Mucosa of gallbladder (tissue), 1 donor: ENCODE results near the gene NSUN7. TPM values are rescaled to one million over a fixed set of nuclear protein-coding genes. Genes with fewer than 3 reads are reported as not detected.

ENCODE experiments used
- DNase-seq: peaks from one replicate; pipeline ENCODE4 v3.0.0-alpha.2; 2020; ENCODE audit warnings: low spot score
- total RNA-seq: library from RNA; stranded (reverse); gene quantifications from one replicate; pipeline ENCODE4 v1.2.1, GENCODE V29; 2021
- donor health status: DM: no; HTN: no; CAD: no.

Gene NSUN7
- total RNA-seq, 1 donor from 2014 or later = 5.6 TPM

DNA sequence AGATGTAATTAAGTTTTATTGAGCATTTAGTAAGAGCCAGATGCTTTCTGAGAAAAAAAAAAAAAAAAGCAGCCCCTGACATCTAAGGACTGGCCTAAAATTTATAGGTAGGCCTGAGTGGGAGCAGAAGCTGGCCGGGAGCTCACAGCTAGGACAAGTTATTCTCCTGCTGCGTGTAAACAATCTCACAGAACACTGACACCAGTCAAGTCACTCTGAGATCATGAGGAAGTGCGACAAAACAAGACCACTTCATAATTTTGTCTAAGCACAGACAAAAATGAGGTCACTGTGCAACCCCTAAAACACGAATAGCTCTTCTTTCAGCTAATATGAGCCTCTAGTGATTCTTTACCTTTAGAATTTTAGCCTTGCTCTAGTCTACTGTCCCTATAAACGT lies 15.3 kb upstream of the NSUN7 start:
- no peak for DNase-seq

GRCh38 chr4:40736910-40737309 lies 12.8 kb upstream of the NSUN7 start:
- no peak for DNase-seq

- no peak for DNase-seq
Measured at GRCh38 chr4:40737879-40738278, 11.9 kb upstream of the NSUN7 start.

DNA sequence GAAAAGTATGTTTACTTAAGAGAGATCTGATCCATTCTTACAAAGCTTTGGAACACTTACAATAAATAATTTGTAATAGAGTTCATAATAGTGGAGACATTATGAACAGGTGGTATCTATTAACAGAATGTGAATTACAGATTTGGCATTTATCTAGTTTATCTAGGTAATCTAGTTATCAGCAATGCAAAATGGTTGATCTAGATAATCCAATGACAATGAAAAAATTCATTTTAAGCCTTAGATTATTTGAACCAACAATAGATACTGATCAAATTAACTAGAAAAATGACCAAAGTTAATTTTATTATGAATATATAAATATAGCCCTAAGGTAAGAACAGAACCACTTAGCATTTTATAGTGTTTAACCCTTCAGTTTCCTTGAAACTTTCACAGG lies 10.4 kb upstream of the NSUN7 start:
- DNase-seq = no peak

- no peak for DNase-seq
Measured at GRCh38 chr4:40744218-40744617, 5.5 kb upstream of the NSUN7 start.

DNA sequence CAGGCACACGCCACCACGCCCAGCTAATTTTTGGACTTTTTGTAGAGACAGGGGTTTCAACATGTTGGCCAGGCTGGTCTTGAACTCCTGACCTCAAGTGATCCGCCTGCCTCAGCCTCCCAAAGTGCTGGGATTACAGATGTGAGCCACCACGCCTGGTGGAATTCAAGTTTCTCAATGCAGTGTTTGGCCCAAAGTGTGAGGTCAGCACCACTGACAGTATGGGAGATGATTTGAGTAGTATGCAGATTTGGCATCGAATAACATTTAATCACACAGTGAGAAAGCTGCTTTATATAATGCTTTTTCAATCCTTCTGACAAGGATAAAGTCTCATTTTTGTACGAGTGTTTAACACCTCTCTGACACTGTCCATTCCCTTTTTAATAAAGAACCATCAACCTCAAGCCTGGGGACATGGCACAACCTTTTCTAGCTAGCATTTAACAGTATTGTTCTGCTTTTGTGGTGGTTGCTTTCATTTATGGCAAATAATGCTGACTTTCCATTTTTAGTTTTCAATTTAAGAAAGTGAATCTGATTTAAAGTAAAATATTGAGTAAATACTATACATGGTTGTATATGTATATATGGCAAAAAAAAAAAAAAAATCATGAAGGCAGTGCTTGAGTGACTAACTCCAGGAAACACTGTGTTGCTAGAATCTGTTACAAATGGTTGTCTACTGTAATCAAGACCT lies 4.3 kb upstream of the NSUN7 start:
- DNase-seq = no peak

DNA sequence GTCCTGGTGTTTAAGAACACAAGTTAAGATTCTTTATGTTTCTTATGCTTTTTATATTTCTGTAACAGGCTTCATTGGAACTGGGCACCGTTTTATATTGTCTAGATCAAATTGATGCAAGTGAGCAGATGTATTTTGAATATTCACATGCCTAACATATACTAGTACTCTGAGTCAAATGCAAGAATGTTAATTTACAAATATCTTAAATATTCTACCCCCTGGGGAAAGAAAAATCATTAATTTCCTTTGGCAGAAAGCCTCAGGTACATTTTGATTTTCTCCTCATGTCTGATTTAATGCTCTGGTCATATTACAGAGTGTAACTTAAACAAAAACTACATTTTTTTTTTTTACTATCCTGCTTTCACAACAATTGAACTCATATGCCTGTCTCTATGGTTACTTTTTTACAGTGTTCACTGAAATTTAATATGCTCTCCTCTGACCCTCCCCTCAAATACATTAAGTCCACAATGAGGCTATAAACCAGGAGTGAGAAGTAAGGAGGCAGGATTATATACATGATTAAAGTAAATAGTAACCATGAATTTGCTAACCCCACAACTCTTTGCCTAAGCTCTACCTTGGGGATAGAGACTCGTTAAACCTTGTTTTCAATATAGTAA lies 2.4 kb upstream of the NSUN7 start:
- DNase-seq = no peak

GRCh38 chr4:40750461-40751258 lies 905 bp downstream of the NSUN7 start:
- no peak for DNase-seq

DNA sequence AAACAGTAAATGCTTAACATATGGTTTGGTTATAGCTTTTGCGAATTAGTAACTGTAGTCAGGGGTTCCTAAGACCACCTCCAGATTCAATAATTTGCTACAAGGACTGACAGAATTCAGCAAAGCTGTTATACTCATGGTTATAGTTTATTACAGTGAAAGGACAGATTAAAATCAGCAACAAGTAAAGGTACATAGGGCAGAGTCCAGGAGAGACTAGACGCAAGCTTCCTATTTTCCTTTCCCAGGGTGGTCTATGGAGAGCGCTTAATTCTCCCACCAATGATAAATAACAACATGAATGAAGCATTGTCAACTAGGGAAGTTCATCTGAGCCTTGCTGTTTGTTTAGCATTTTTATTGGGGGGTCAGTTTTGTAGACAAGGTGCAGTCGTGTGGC lies 5.9 kb downstream of the NSUN7 start:
- no peak for DNase-seq

DNA sequence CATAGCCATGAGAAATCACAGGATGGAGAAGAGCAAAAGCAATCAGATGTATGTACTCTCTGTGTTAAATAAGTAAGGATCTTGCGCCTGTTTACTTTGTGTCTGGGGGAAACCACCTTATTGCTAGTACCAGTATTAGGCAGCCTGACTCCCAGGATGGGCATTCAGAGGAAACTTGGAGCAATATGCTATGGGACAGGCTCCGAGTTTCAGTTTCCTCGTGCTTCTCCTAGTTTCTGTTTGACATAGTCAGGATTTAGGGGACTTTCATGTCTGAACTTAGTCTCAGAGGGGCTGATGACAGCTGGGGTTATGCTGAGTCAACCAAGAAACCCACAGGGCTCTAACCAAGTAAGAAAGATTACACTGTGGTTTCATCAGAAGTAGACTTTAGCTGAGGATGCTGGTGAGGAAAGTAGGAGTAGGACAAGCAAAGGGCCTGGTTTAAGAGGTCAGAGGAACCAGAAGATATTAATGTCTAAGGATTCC lies 13.5 kb downstream of the NSUN7 start:
- DNase-seq = no peak

DNA sequence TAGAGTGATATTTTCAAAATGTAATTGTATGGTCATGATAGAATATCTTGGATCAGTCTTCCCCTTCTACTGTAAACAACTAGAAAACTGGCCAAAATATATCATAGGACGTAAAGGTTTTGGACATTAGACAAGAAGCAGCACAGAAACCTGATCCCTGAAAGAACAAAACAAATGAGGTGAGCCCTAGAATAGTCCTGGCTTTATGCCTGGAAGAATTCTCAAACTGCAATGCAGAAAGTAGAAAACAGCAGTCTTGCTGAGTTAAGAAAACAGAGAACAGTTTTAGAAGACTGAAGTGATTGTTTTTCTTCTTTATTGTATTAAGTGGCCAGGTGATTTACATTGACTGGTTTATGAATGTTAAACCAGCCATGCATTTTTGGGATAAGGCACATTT lies 19.5 kb downstream of the NSUN7 start:
- no peak for DNase-seq

DNA sequence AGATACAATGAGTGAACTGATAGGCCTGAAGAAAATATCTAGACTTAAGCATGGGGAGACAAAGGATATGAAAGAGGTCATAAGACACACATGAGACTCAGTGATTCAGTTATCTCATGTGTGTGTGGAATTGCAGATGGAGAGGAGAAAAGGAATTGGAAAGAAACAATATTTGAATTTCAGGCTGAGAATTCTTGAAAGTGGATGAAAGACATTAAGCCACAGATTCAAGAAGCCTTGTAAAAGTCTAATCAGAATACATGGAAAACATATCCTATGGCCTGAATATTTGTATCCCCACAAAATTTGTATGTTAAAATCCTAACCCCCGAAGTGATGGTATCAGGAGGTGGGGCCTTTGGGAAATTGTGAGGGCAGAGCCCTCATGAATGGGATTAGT lies 28.3 kb downstream of the NSUN7 start:
- DNase-seq = no peak

DNA sequence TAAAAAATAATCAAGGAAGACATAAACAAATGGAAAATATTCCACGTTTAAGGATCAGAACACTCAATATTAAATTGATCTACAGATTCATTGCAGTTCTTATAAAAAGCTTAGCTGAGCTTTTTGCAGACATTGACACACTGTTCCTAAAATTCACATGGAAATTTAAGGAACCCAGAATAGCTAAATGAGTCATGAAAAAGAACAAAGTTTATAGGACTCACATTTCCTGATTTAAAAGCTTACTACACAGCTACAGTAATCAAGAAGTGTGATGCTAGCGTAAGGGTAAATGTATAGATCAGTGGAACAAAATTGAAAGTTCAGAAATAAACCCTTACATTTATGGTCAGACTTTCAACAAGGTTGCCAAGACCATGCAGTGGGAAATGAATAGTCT lies 33.1 kb downstream of the NSUN7 start:
- DNase-seq = no peak

GRCh38 chr4:40785727-40786126 lies 36.0 kb downstream of the NSUN7 start:
- no peak for DNase-seq

DNA sequence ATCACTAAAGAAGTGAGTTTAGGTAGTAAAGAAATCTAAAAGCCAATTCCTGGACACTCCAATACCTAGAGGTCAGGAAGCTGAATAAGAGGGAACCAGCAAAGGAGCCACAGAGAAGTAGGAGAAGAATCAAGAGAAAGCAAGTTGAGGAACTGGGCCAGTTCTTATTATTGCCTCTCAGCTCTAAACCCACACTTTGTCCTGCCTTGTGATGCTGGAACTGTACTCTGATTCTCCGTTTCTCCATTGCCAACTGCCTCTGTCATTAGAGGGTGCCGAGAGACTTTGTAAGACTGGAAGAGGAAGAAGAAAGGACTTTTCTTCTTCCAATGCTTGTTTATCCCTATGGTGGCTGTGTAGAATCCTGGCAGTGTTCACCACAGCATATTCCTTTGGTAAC lies 38.6 kb downstream of the NSUN7 start:
- no peak for DNase-seq

DNA sequence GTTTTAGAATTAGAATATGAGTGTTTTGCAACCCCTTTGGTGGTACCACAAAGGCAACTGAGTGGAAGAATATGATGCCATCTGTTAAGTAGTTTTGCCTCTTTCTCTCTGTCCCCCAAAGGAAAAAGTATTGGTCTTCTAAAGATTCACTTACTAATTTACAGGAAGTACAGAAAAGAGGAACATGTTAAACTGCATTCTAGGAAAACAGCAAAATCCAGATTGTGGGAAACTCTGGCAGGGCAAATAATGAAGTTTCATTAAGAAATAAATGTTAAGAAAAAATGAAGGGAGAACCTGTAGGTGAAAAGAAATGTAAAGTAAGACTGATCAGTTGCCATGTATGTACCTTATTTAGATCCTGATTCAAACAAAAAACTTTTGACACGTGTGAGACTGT lies 39.3 kb downstream of the NSUN7 start:
- no peak for DNase-seq

DNA sequence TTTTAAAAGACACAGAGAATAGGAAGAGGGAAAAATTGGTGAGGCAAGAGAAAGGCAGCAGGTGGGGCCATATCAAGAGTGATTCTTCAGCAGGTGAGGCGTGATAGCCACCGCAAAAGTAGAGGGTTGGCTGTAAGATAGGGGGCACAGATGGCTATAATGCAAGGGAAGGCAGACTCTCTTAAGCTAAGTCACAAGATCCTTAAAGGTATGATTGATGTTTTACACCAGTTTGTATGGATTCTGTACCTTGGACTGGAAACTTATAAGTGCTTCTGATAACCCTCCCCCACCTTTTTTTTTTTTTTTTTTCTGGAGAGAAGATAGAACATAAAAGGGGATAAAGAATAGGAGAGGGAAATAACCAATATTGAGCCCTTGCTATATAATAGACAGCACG lies 40.0 kb downstream of the NSUN7 start:
- no peak for DNase-seq

- no peak for DNase-seq
Measured at GRCh38 chr4:40800064-40800463, 50.3 kb downstream of the NSUN7 start.

DNA sequence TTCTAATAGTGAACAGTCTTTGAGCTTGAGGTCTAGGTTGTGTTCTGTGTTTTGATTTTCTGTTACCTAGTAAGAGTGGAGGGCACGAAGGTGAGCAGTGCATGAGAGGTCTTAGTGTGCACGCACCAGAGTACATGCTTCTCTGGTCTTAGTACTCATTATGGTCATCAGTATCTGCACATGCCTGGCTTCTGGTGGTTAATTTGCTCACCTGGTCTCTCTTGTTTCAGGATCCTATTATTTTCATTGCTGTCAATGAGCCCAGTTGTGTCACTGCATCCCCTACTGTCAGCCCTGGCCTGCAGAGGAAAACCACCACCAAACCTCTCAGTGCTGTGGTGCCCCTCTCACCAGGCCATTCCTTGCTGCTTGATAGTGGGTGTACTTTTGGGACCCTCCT lies 54.8 kb downstream of the NSUN7 start:
- DNase-seq = no peak

DNA sequence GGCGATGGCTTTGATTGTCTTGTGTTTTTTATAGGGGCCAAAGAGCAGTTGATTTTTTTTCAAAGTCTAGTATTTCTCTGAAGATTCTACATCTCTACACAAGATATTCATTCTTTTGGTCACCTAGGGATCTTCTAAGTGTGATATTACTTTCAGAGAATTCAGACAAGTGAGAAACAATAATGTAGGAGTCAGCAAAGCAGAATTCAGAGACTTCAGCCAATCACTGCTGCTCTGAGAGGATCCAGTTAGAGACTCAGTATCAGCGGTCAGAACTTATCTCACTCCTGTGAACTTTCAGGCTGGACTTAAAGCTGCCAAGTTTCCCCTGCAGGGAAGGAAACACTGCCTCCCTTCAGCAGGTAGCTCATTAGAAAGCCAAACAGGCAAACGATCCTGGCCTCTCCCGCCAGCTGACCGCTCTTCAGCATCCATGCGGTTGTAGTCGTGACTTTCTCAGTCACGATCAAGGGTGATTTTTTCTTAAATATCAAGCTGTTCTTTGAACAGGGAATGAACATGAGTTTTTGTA lies 59.2 kb downstream of the NSUN7 start:
- DNase-seq = no peak

GRCh38 chr4:40811956-40812355 lies 62.2 kb downstream of the NSUN7 start:
- DNase-seq = no peak

DNA sequence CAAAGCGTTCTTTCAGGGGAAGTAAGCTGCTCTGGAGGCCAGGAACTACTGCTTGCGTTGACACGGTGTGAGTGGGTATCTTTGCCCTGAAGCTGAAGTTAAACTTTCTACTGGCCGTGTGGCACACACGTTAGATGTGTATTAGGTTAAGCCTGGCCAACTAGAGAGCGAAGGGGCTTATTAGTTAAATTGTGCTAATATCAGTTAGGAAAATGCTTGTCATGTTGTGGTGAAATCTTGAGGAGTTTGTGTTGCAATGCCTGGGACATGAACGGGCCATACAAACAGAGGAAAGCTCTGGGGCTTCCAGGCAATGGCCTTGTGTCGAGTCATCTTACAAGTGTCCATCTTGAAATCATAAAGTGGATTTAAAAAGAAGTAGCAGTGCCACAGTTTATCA lies 62.6 kb downstream of the NSUN7 start:
- no peak for DNase-seq

DNA sequence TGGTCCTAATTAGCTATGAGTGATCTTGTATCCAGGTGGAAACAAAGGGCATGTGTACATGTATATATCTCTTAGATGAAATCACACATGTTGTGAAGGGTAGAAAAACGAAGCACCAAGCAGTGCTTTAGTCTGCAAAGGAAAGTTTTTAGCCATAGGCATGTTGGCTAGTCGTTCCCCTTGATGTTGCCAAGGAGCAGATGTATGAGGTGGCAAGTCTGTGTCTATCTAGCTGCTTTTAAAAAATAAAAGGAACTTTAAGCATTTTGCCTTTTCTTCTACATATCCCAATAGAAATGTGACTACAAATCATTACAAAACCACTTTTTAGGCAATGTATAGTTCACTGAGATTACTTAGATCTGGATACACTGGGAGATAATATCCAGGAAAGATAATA lies 63.1 kb downstream of the NSUN7 start:
- no peak for DNase-seq
